HCT116 (cell line): Measurements from ENCODE around the gene NOP16. TPM values are rescaled to one million over a fixed set of nuclear protein-coding genes. Genes with fewer than 3 reads are reported as not detected.

Experiments
- ATAC-seq: fragments of 200-7000 bp; cut with Tn5 transposase; 2 replicates; pipeline ENCODE4 v1.9.1; 2020; ENCODE audit warnings: mild to moderate bottlenecking, moderate library complexity
- BruUV-seq: library from RNA; stranded (reverse); fragments of 400-500 nt; replicated peaks from 2 replicates; lab custom pipeline; 2021; lab: Mats Ljungman, UMichigan
- CTCF ChIA-PET: fragments of 300-600 bp; sonication (Branson Sonifier 250); formaldehyde crosslinking; loops from one replicate; lab custom pipeline; 2021; ENCODE audit warnings: antibody characterized with exemption; lab: Charles Lee
- POLR2A ChIA-PET: fragments of 300-600, 350-600 bp; sonication (Branson Sonifier 250); formaldehyde crosslinking; loops from one replicate; lab custom pipeline; 2021; ENCODE audit warnings: antibody characterized with exemption; lab: Charles Lee
- RAD21 ChIA-PET, 2 experiments: fragments of 300-600 bp; sonication (Branson Sonifier 250); formaldehyde crosslinking; loops; one replicate each; lab custom pipeline; 2023; ENCODE audit warnings: low total read pairs in 2 of 2; ENCODE audit not compliant: uncharacterized antibody in 2 of 2, unreplicated experiment in 2 of 2, low non-redundant PET in 1 of 2; lab: Charles Lee
- DNase-seq: peaks from one replicate; pipeline ENCODE4 v3.0.0-alpha.2; 2010; ENCODE audit warnings: low read depth, low spot score
- H2AFZ ChIP-seq: fragments of 200-600 bp; shearing (Covaris generic), sonication (generic); 2 replicates; pipeline ENCODE4 v1.6.1; 2017; ENCODE audit warnings: low read depth, mixed run types, mixed read lengths, antibody characterized with exemption, low read length; ENCODE audit not compliant: poor library complexity, severe bottlenecking
- H3K27ac ChIP-seq: 2 replicates; pipeline ENCODE4 v1.5.1; 2012; ENCODE audit warnings: low read depth, low read length
- H3K27me3 ChIP-seq: fragments of 200-600 bp; sonication (generic); 2 replicates; pipeline ENCODE4 v1.6.1; 2016; ENCODE audit warnings: mixed run types, low read length, mixed read lengths; ENCODE audit not compliant: insufficient read depth
- H3K36me3 ChIP-seq, 2 experiments: fragments of 200-500 bp in 1 of 2; fragments of 200-600 bp in 1 of 2; sonication (Bioruptor generic) in 1 of 2; sonication (generic) in 1 of 2; 2 replicates each; pipeline versions ENCODE4 v1.5.1 to v1.6.1; 2014 to 2016; ENCODE audit warnings: low read length in 2 of 2, inconsistent platforms in 1 of 2, mixed read lengths in 1 of 2, mixed run types in 1 of 2; ENCODE audit not compliant: insufficient read depth in 2 of 2, control insufficient read depth in 1 of 2
- H3K4me1 ChIP-seq, 2 experiments: fragments of 200-600 bp in 1 of 2; sonication (generic) in 1 of 2; 2 replicates each; pipeline versions ENCODE4 v1.5.1 to v1.6.1; 2012 to 2017; ENCODE audit warnings: low read length in 2 of 2, inconsistent platforms in 1 of 2, mild to moderate bottlenecking in 1 of 2, mixed read lengths in 1 of 2, mixed run types in 1 of 2, moderate library complexity in 1 of 2; ENCODE audit not compliant: insufficient read depth in 2 of 2, control insufficient read depth in 1 of 2
- H3K4me2 ChIP-seq: fragments of 200-600 bp; sonication (generic); 2 replicates; pipeline ENCODE4 v1.6.1; 2017; ENCODE audit warnings: mixed run types, low read length, mixed read lengths
- H3K4me3 ChIP-seq, 2 experiments: fragments of 200-600 bp in 1 of 2; sonication (generic) in 1 of 2; replicated peaks in 1 of 2; 2 replicates each; pipeline ENCODE4 v1.5.1; 2011 to 2016; ENCODE audit warnings: low read length in 2 of 2, control low read depth in 1 of 2, low read depth in 1 of 2, mild to moderate bottlenecking in 1 of 2, mixed read lengths in 1 of 2, mixed run types in 1 of 2
- H3K79me2 ChIP-seq: fragments of 200-600 bp; sonication (generic); 2 replicates; pipeline ENCODE4 v1.6.1; 2017; ENCODE audit warnings: mild to moderate bottlenecking, mixed run types, low read length, moderate library complexity, mixed read lengths; ENCODE audit not compliant: insufficient read depth
- H3K9ac ChIP-seq: fragments of 200-600 bp; sonication (generic); 2 replicates; pipeline ENCODE4 v1.6.1; 2016; ENCODE audit warnings: low read length, mixed read lengths
- H3K9me2 ChIP-seq: fragments of 200-600 bp; sonication (generic), shearing (Covaris generic); 2 replicates; pipeline ENCODE4 v1.6.1; 2017; ENCODE audit warnings: mixed run types, mild to moderate bottlenecking, moderate library complexity; ENCODE audit not compliant: insufficient read depth
- H3K9me3 ChIP-seq, 2 experiments: fragments of 200-500 bp in 1 of 2; fragments of 200-600 bp in 1 of 2; sonication (Bioruptor generic) in 1 of 2; sonication (generic) in 1 of 2; 2 replicates each; pipeline ENCODE4 v1.6.1; 2014 to 2017; ENCODE audit warnings: low read length in 2 of 2, mixed read lengths in 2 of 2, inconsistent platforms in 1 of 2, low read depth in 1 of 2, mild to moderate bottlenecking in 1 of 2, mixed run types in 1 of 2, moderate library complexity in 1 of 2; ENCODE audit not compliant: control insufficient read depth in 1 of 2, insufficient read depth in 1 of 2
- H4K20me1 ChIP-seq: fragments of 200-600 bp; sonication (generic), shearing (Covaris generic); 2 replicates; pipeline ENCODE4 v1.6.1; 2017; ENCODE audit warnings: mixed run types, mild to moderate bottlenecking, moderate library complexity; ENCODE audit not compliant: insufficient read depth
- CBX3 ChIP-seq: IDR thresholded peaks from 2 replicates; pipeline ENCODE4 v1.6.1; 2012; ENCODE audit warnings: low read depth
- EZH2 ChIP-seq: fragments of 200-600 bp; sonication (generic); IDR thresholded peaks from 2 replicates; pipeline ENCODE4 v1.6.1; 2017; ENCODE audit warnings: antibody characterized with exemption, mixed run types
- POLR2AphosphoS5 ChIP-seq: IDR thresholded peaks from 2 replicates; pipeline ENCODE4 v1.6.1; 2011; ENCODE audit warnings: mild to moderate bottlenecking, low read depth, low read length, moderate library complexity
- TCF7L2 ChIP-seq: IDR thresholded peaks from 2 replicates; pipeline ENCODE4 v1.7.0; 2011; ENCODE audit warnings: borderline replicate concordance, inconsistent platforms; ENCODE audit not compliant: insufficient read depth, insufficient read length; ENCODE audit errors: extremely low read depth
- intact Hi-C: fragments of 100-400 bp; cut with micrococcal nuclease; formaldehyde crosslinking; loops from 2 replicates; pipeline ENCODE4 v1.10.0; 2022
- total RNA-seq: library from RNA; stranded (reverse); gene quantifications from one replicate; pipeline ENCODE4 v1.2.1, GENCODE V29; 2021; ENCODE audit not compliant: unreplicated experiment
- TF ChIP-seq, protein P1 (sequence below), 3 experiments: fragments of 200-600 bp in 1 of 3; sonication (generic) in 1 of 3; IDR thresholded peaks in 2 of 3; conservative IDR thresholded peaks in 1 of 3; 2 replicates each; pipeline ENCODE4 v1.5.1; 2012 to 2017; ENCODE audit warnings: low read depth in 2 of 3, low read length in 2 of 3, antibody characterized with exemption in 1 of 3, borderline replicate concordance in 1 of 3, control low read depth in 1 of 3, mild to moderate bottlenecking in 1 of 3, mixed read lengths in 1 of 3, mixed run types in 1 of 3, moderate library complexity in 1 of 3; ENCODE audit not compliant: insufficient read depth in 1 of 3
- TF ChIP-seq, protein P2 (sequence below): IDR thresholded peaks from 2 replicates; pipeline ENCODE4 v1.6.1; 2011; ENCODE audit warnings: mild to moderate bottlenecking, low read length, moderate library complexity; ENCODE audit not compliant: insufficient replicate concordance; ENCODE audit errors: extremely low read depth

The NOP16 gene
- total RNA-seq, 1 experiment from 2014 or later: 67.1 TPM

DNA sequence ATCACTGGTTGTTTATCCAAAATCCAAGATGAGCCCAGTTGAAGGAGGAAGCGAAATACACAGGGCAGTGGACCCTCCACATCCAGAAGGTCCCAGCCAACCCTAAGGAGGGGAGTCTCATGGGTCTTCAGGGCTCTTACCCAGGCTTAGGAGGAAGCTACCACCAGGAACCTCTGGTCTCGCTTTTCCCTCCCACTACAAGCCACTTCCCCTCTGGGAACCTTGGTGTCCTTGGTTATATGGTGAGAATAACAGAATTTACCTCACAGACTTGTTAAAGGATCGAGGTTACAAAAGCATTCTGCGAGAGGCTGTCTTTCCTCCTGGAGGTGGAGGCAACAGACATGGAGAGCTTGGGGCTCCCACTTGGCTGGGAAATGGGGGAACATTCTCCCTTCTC lies 3.6 kb upstream of the NOP16 start:
- Histone ChIP-seq H4K20me1 (no peaks in the 10 kb centered on the region), H3K79me2 (peaks cover 34% of the 10 kb centered on the region), H3K36me3 (peaks cover 2 to 16% of the 10 kb centered on the region in 2 experiments; a peak in 2 of 4 replicates), H3K9me2 (no peaks in the 10 kb centered on the region), H3K4me2 (no peak overlapping the region), H2AFZ (no peak overlapping the region), H3K9me3 (no peaks in the 10 kb centered on the region), H3K4me1 (peaks cover 5 to 15% of the 10 kb centered on the region in 2 experiments; a peak in 3 of 4 replicates), H3K27ac (no peak overlapping the region), H3K4me3 (no peak overlapping the region), H3K9ac (no peak overlapping the region), H3K27me3 (no peaks in the 10 kb centered on the region)
- ATAC-seq (no peak), DNase-seq (no peak)
- TF ChIP-seq POLR2AphosphoS5 (no peak), EZH2 (no peak), CBX3 (no peak), TCF7L2 (no peak)
- TF ChIP-seq, protein P1, sequence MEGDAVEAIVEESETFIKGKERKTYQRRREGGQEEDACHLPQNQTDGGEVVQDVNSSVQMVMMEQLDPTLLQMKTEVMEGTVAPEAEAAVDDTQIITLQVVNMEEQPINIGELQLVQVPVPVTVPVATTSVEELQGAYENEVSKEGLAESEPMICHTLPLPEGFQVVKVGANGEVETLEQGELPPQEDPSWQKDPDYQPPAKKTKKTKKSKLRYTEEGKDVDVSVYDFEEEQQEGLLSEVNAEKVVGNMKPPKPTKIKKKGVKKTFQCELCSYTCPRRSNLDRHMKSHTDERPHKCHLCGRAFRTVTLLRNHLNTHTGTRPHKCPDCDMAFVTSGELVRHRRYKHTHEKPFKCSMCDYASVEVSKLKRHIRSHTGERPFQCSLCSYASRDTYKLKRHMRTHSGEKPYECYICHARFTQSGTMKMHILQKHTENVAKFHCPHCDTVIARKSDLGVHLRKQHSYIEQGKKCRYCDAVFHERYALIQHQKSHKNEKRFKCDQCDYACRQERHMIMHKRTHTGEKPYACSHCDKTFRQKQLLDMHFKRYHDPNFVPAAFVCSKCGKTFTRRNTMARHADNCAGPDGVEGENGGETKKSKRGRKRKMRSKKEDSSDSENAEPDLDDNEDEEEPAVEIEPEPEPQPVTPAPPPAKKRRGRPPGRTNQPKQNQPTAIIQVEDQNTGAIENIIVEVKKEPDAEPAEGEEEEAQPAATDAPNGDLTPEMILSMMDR (IDR thresholded peaks at IDR 0.05 in 2 of 3, conservative IDR thresholded peaks at IDR 0.05 in 1 of 3; ENCODE audit: borderline replicate concordance in 1 of 3, insufficient read depth in 1 of 3, low read depth in 2 of 3, low read length in 2 of 3): no peak
- TF ChIP-seq, protein P2, sequence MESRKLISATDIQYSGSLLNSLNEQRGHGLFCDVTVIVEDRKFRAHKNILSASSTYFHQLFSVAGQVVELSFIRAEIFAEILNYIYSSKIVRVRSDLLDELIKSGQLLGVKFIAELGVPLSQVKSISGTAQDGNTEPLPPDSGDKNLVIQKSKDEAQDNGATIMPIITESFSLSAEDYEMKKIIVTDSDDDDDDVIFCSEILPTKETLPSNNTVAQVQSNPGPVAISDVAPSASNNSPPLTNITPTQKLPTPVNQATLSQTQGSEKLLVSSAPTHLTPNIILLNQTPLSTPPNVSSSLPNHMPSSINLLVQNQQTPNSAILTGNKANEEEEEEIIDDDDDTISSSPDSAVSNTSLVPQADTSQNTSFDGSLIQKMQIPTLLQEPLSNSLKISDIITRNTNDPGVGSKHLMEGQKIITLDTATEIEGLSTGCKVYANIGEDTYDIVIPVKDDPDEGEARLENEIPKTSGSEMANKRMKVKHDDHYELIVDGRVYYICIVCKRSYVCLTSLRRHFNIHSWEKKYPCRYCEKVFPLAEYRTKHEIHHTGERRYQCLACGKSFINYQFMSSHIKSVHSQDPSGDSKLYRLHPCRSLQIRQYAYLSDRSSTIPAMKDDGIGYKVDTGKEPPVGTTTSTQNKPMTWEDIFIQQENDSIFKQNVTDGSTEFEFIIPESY: no peak
- intact Hi-C loops: no loop called here
- BruUV-seq: no TSS peak
- ChIA-PET POLR2A (no interaction called here), CTCF (no interaction called here), RAD21 (no interaction called here)
